ENCODE results near the gene CELF2.

DNA sequence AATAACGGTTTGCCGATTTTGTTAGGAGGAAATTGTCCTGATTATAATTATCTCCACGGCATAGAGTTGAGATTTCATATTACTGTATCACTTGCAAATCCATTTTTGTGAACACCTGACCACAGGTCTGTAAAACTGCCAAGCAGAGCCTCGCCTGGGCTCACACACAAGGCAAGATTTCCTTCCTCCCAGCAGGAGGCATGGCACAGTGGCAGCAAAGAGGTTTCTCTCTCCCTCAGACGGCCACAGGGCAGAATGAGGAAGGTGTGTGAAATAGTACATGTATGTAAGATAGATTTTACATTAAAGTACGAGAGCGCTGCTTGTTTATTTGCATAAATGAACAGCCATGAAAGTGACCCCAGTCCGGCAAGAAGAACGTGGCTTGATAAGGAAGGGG is 130.1 kb downstream of the CELF2 start:
- TF ChIP-seq, protein P1, sequence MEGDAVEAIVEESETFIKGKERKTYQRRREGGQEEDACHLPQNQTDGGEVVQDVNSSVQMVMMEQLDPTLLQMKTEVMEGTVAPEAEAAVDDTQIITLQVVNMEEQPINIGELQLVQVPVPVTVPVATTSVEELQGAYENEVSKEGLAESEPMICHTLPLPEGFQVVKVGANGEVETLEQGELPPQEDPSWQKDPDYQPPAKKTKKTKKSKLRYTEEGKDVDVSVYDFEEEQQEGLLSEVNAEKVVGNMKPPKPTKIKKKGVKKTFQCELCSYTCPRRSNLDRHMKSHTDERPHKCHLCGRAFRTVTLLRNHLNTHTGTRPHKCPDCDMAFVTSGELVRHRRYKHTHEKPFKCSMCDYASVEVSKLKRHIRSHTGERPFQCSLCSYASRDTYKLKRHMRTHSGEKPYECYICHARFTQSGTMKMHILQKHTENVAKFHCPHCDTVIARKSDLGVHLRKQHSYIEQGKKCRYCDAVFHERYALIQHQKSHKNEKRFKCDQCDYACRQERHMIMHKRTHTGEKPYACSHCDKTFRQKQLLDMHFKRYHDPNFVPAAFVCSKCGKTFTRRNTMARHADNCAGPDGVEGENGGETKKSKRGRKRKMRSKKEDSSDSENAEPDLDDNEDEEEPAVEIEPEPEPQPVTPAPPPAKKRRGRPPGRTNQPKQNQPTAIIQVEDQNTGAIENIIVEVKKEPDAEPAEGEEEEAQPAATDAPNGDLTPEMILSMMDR (conservative IDR thresholded peaks at IDR 0.05) = no peak
- no peak for TF ChIP-seq ZFX (IDR thresholded peaks at IDR 0.05)
